ENCODE data around the gene PTPRN2. TPM values are rescaled to one million over a fixed set of nuclear protein-coding genes. Genes with fewer than 3 reads are reported as not detected.

The PTPRN2 gene
- polyA plus RNA-seq, 1 experiment, result 0.31 TPM

GRCh38 chr7:158561659-158562058, 26.0 kb downstream of the PTPRN2 start:
- ChIA-PET POLR2A (no interaction called here), CTCF (no interaction called here)
- no peaks in the 10 kb centered on the region for H3K27me3 ChIP-seq (ENCODE audit: control insufficient read depth, insufficient read depth, low read length)

GRCh38 chr7:158560386-158560785, 27.2 kb downstream of the PTPRN2 start:
- Histone ChIP-seq H3K36me3 (ENCODE audit: control insufficient read depth, insufficient read depth, low read length) (no peaks in the 10 kb centered on the region), H3K4me3 (ENCODE audit: low read depth, low read length) (no peak overlapping the region), H3K27me3 (ENCODE audit: control insufficient read depth, insufficient read depth, low read length) (no peaks in the 10 kb centered on the region)
- CTCF ChIA-PET, result no interaction called here
- TF ChIP-seq CTCF (IDR thresholded peaks at IDR 0.05; ENCODE audit: insufficient read depth, low read depth, low read length), result no peak
- no peak for DNase-seq (ENCODE audit: low read depth)
- POLR2A ChIA-PET, result no interaction called here

More at GRCh38 chr7:158561659-158562058, 26.0 kb downstream of the PTPRN2 start:
- Histone ChIP-seq H3K4me3 (ENCODE audit: low read depth, low read length) (no peak overlapping the region), H3K36me3 (ENCODE audit: control insufficient read depth, insufficient read depth, low read length) (no peaks in the 10 kb centered on the region)
- DNase-seq (ENCODE audit: low read depth), result no peak
- TF ChIP-seq CTCF (IDR thresholded peaks at IDR 0.05; ENCODE audit: insufficient read depth, low read depth, low read length), result no peak

- Histone ChIP-seq H3K36me3 (ENCODE audit: control insufficient read depth, insufficient read depth, low read length) (no peaks in the 10 kb centered on the region), H3K27me3 (ENCODE audit: control insufficient read depth, insufficient read depth, low read length) (no peaks in the 10 kb centered on the region), H3K4me3 (ENCODE audit: low read depth, low read length) (no peak overlapping the region)
- CTCF ChIA-PET, result no interaction called here
- POLR2A ChIA-PET, result no interaction called here
- no peak for DNase-seq (ENCODE audit: low read depth)
- no peak for TF ChIP-seq CTCF (IDR thresholded peaks at IDR 0.05; ENCODE audit: insufficient read depth, low read depth, low read length)
These were observed 28.3 kb downstream of the PTPRN2 start for GRCh38 chr7:158559356-158559755.

- Histone ChIP-seq H3K36me3 (ENCODE audit: control insufficient read depth, insufficient read depth, low read length) (no peaks in the 10 kb centered on the region), H3K4me3 (ENCODE audit: low read depth, low read length) (no peak overlapping the region), H3K27me3 (ENCODE audit: control insufficient read depth, insufficient read depth, low read length) (no peaks in the 10 kb centered on the region)
- CTCF ChIA-PET, result no interaction called here
- no peak for TF ChIP-seq CTCF (IDR thresholded peaks at IDR 0.05; ENCODE audit: insufficient read depth, low read depth, low read length)
- no peak for DNase-seq (ENCODE audit: low read depth)
- POLR2A ChIA-PET, result no interaction called here
These were observed 28.8 kb downstream of the PTPRN2 start for GRCh38 chr7:158558816-158559215.

- H3K4me3 ChIP-seq (ENCODE audit: low read depth, low read length), result no peak overlapping the region
- no peak for DNase-seq (ENCODE audit: low read depth)
- no peak for TF ChIP-seq CTCF (IDR thresholded peaks at IDR 0.05; ENCODE audit: insufficient read depth, low read depth, low read length)
- no peaks in the 10 kb centered on the region for H3K36me3 ChIP-seq (ENCODE audit: control insufficient read depth, insufficient read depth, low read length)
- ChIA-PET POLR2A (no interaction called here), CTCF (no interaction called here)
- H3K27me3 ChIP-seq (ENCODE audit: control insufficient read depth, insufficient read depth, low read length), result no peaks in the 10 kb centered on the region
These were observed 30.2 kb downstream of the PTPRN2 start for GRCh38 chr7:158557441-158557755.

Data from BJ (cell line).